GM12801 (cell line): ENCODE data around the gene ITGAL.

ENCODE experiments used
- CTCF ChIP-seq: IDR thresholded peaks from one replicate; pipeline ENCODE4 v1.5.1; 2011; ENCODE audit warnings: control low read depth; ENCODE audit not compliant: insufficient read length; ENCODE audit errors: extremely low read depth

ITGAL gene

GRCh38 chr16:30510376-30510938, 37.9 kb downstream of the ITGAL start:
- no peak for TF ChIP-seq CTCF

- no peak for TF ChIP-seq CTCF
Observed at GRCh38 chr16:30511509-30511908, 39.0 kb downstream of the ITGAL start.

- TF ChIP-seq CTCF, result no peak
Observed at GRCh38 chr16:30515275-30515674, 42.7 kb downstream of the ITGAL start.

GRCh38 chr16:30518552-30518951, 46.0 kb downstream of the ITGAL start:
- no peak for TF ChIP-seq CTCF

GRCh38 chr16:30519120-30520049, 46.8 kb downstream of the ITGAL start:
- TF ChIP-seq CTCF, result no peak

- TF ChIP-seq CTCF, result no peak
Observed at GRCh38 chr16:30521476-30521872, 48.9 kb downstream of the ITGAL start.

- no peak for TF ChIP-seq CTCF
Observed at GRCh38 chr16:30521873-30522641, 49.5 kb downstream of the ITGAL start.
